Skeletal muscle tissue (tissue), 4 donors: ENCODE measurements around the gene DPP6. TPM values are rescaled to one million over a fixed set of nuclear protein-coding genes. Genes with fewer than 3 reads are reported as not detected.

Source experiments
- H3K27ac ChIP-seq: one replicate; pipeline ENCODE4 v1.7.0; 2013; ENCODE audit warnings: mild to moderate bottlenecking, low read depth, low read length, inconsistent platforms
- H3K27me3 ChIP-seq, 3 donors: one replicate each; pipeline ENCODE4 v1.7.0; 2013; ENCODE audit warnings: low read length in 3 of 3; ENCODE audit not compliant: control insufficient read depth in 3 of 3, insufficient read depth in 3 of 3
- H3K36me3 ChIP-seq, 3 donors: one replicate each; pipeline ENCODE4 v1.7.0; 2013; ENCODE audit warnings: low read length in 3 of 3; ENCODE audit not compliant: control insufficient read depth in 3 of 3, insufficient read depth in 3 of 3
- H3K4me1 ChIP-seq, 3 donors: one replicate each; pipeline ENCODE4 v1.7.0; 2013; ENCODE audit warnings: low read length in 3 of 3, mild to moderate bottlenecking in 3 of 3; ENCODE audit not compliant: control insufficient read depth in 3 of 3, insufficient read depth in 3 of 3
- H3K4me3 ChIP-seq, 3 donors: one replicate each; pipeline ENCODE4 v1.7.0; 2013; ENCODE audit warnings: low read length in 3 of 3
- H3K9ac ChIP-seq, 3 donors: one replicate each; pipeline ENCODE4 v1.7.0; 2013; ENCODE audit warnings: low read length in 3 of 3, mild to moderate bottlenecking in 3 of 3, moderate library complexity in 2 of 3, low read depth in 1 of 3
- H3K9me3 ChIP-seq, 3 donors: one replicate each; pipeline ENCODE4 v1.7.0; 2013; ENCODE audit warnings: low read length in 3 of 3; ENCODE audit not compliant: control insufficient read depth in 3 of 3
- total RNA-seq: library from RNA; depleted of rRNA; stranded (reverse); fragments of >200 nt; gene quantifications from one replicate; pipeline ENCODE4 v1.2.3, GENCODE V29; 2014
- donor health status: Osteomylitis.

DPP6 gene
- total RNA-seq, 1 donor from 2014 or later: 4.2 TPM

DNA sequence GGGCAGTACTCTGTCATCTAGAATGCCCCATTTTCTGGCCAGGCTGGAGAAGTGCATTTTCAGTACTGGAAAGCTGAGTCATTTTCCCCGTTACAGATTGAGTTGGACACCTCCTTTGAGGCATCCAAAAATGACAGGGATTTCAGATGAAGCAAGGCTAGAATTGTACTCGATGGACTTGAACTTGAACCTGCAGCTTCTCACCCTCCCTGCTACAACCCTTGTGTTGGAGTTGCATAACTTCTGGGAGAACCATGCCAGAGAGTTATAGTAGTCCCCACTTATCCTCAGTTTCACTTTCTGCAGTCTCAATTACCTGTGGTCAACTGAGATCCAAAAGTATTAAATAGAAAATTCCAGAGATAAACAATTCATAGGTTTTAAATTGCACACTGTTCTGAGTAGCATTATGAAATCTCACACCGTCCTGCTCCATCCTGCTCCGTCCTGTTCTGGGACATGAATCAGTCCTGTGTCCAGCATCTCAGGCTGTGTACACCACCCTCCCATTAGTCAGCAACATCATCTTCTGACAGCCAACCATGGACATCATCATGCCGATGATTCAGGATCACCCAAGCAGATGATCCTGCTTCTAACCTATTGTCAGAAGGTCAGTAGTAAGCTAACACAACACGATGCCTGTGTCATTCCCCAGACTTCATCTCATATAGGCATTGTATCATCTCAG, 363.7 kb downstream of the DPP6 start:
- no peaks in the 10 kb centered on the region for H3K27me3 ChIP-seq
- no peak overlapping the region for H3K9ac ChIP-seq
- H3K4me1 ChIP-seq: peaks cover 2 to 12% (median 3%) of the 10 kb centered on the region in 3 donors
- no peaks in the 10 kb centered on the region for H3K9me3 ChIP-seq
- no peak overlapping the region for H3K27ac ChIP-seq
- H3K36me3 ChIP-seq: no peaks in the 10 kb centered on the region
- H3K4me3 ChIP-seq: no peak overlapping the region

DNA sequence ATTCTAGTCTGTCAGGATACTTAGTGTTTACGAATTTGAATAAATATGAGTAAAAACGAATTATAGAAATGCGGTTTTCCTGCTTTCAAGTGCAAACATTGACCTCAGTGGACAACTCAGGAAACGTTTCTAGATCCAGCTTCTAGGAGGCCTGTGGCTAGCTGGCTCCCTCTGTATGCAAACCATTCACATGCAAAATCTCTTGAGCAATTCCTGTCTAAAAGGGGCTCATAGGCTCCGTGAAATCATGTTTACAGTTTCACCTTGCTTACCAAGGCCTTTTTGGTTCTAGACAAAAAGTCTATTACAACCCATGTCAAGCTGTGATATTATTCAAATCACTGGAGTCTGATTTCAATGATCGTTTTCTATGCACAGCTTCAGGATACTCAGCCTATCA, 364.5 kb downstream of the DPP6 start:
- H3K9ac ChIP-seq: no peak overlapping the region
- H3K36me3 ChIP-seq: no peaks in the 10 kb centered on the region
- H3K27me3 ChIP-seq: no peaks in the 10 kb centered on the region
- peaks cover 2 to 12% (median 3%) of the 10 kb centered on the region in 3 donors for H3K4me1 ChIP-seq
- no peak overlapping the region for H3K27ac ChIP-seq
- no peaks in the 10 kb centered on the region for H3K9me3 ChIP-seq
- H3K4me3 ChIP-seq: no peak overlapping the region

DNA sequence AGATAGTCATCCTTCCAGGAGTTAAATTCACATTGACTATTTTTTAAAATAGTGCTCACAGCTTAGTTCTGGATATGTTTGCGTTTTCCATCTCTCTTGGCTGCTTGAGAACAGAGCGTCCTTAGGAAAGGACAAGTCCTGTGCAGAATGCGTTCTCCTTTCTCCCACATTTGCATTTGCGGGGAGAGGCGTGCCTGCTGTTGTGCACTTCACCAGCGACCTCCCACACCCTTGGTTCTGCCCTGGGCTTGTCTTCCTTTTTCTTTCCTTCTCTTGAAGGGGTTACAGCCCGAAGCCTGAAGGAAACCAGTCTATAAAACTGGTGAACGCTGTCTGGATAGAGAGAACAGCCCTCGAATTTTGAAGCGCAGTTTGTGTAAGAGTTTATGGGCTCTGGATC, 367.1 kb downstream of the DPP6 start:
- Histone ChIP-seq H3K9ac (no peak overlapping the region), H3K4me1 (peaks cover 9 to 22% (median 15%) of the 10 kb centered on the region in 3 donors), H3K36me3 (no peaks in the 10 kb centered on the region), H3K27me3 (no peaks in the 10 kb centered on the region), H3K27ac (no peak overlapping the region), H3K9me3 (no peaks in the 10 kb centered on the region), H3K4me3 (no peak overlapping the region)

DNA sequence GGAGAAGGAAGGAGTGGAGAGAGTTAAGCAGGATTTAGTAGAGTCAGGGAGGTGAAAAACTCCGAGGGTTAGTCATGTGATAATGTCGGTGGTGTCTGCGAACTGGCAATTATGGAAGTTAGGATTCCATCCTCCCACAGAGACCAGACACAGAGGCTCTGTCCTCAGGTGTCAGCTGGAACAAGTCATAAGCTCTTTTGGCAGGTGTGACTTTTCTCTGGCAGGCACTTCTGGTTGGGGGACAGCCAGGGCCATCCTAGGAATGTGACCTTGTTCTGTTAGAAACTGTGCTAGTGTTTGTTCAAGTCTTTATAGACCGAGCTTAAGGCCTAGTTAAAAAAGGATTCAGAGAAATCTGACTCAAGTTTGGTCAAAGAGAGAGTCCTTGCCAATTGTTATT, 371.0 kb downstream of the DPP6 start:
- peak overlapping the region in 1 of 3 donors; percentile 33 for H3K9ac ChIP-seq
- H3K4me3 ChIP-seq: no peak overlapping the region
- peaks cover 14 to 30% (median 16%) of the 10 kb centered on the region in 3 donors for H3K4me1 ChIP-seq
- no peaks in the 10 kb centered on the region for H3K36me3 ChIP-seq
- H3K27me3 ChIP-seq: no peaks in the 10 kb centered on the region
- H3K27ac ChIP-seq: peak overlapping the region; percentile 41
- H3K9me3 ChIP-seq: no peaks in the 10 kb centered on the region

DNA sequence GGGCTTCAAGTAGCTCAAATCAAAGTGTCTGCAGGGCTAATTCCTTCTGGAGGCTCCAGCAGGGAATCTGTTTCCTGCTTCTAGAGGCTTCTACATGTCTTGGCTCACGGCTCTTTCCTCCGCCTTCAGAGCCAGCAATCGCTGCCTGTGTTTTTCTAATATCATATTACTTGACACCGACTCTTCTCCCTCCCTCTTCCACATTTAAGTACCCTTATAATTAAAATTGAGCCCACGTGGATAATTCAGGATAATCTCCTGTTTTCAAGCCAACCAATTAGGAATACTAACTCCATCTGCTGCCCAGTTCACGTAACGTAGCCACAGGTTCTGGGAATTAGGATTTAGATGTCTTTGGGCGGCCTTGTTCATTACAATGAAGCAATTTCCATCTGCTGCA, 372.2 kb downstream of the DPP6 start:
- Histone ChIP-seq H3K4me3 (no peak overlapping the region), H3K36me3 (no peaks in the 10 kb centered on the region), H3K9ac (no peak overlapping the region), H3K9me3 (no peaks in the 10 kb centered on the region), H3K27me3 (no peaks in the 10 kb centered on the region), H3K4me1 (peaks cover 14 to 22% (median 17%) of the 10 kb centered on the region in 3 donors), H3K27ac (peak overlapping the region; percentile 21)

DNA sequence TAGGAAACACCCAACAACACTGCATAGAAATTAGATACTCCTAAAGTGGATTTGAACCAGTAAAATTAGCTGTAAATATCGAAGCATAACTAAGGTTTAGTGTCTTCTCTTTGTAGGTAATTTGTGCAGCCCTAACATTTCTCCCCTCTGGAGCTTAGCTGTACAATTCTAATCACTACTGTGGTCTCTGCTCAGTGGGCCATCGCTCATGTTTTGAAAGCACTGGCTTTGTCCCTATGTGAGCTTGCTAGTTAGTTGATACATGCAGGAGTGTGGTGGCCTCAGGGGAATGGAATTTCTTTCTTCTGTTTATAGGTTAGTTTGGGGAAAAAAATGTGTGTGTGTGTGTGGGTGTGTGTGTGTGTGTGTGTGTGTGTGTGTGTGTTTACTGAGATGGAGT, 373.1 kb downstream of the DPP6 start:
- Histone ChIP-seq H3K9me3 (no peaks in the 10 kb centered on the region), H3K4me3 (no peak overlapping the region), H3K9ac (no peak overlapping the region), H3K4me1 (peaks cover 13 to 27% (median 25%) of the 10 kb centered on the region in 3 donors), H3K27ac (no peak overlapping the region), H3K27me3 (no peaks in the 10 kb centered on the region), H3K36me3 (no peaks in the 10 kb centered on the region)

DNA sequence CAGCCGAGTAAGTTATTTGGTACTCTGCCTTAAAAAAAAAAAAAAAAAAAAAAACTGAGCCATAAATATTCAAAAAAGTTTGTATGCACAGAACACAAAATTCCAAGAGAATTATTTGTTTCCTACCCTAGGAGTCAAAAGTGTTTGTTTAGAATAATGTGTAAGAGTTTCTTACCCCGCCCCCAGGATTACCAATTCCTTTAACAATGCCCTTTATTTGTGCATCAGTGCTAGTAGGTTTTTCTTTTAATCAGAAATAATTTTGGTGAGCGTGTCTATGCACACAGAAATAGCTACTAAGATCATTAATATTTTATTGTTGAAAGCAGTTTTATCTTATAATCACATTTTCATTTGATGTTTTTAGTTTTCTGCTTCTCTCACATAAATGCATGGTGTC, 374.6 kb downstream of the DPP6 start:
- Histone ChIP-seq H3K4me1 (peaks cover 13 to 35% (median 33%) of the 10 kb centered on the region in 3 donors), H3K4me3 (no peak overlapping the region), H3K36me3 (no peaks in the 10 kb centered on the region), H3K27me3 (no peaks in the 10 kb centered on the region), H3K9me3 (no peaks in the 10 kb centered on the region), H3K27ac (no peak overlapping the region), H3K9ac (no peak overlapping the region)

GRCh38 chr7:154427533-154427932, 375.3 kb downstream of the DPP6 start:
- Histone ChIP-seq H3K9ac (no peak overlapping the region), H3K27ac (no peak overlapping the region), H3K27me3 (no peaks in the 10 kb centered on the region)

DNA sequence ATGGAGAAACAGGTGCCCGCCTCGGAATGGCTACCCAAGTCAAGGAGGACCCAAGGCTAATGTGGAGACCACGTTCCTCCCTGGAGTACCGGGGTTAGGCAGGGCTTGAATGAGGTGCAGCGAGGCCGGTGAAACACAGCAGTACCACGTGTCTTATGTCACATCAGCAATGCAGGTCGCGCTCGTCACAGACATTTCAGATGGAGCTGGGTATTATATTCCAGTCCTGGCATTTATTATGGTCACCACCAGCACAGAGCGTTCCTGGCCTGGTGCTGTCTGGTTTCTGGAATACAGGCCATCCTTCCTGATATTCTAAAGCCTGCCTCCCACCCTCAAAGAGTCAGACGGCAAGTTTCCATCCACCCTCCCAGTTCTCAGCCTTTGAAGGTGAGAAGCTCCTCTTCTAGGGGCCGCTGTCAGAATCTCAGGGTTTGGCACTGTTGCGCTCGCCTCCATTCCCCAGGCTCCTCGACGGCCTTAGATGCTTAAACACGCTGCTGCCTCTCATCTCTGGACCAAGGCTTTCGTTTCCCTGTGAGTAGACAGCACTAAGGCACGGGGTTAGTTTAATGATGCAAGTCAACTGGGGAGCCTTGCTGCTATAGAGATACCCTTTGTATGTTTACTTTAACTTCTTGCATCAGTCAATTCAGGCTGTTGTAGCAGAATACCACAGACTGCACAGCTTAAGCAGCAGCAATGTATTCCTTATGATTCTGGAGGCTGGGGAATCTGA, 377.6 kb downstream of the DPP6 start:
- Histone ChIP-seq H3K9me3 (no peaks in the 10 kb centered on the region), H3K27ac (peak overlapping the region; percentile 45), H3K36me3 (no peaks in the 10 kb centered on the region), H3K27me3 (no peaks in the 10 kb centered on the region), H3K4me1 (peaks cover 2 to 25% (median 18%) of the 10 kb centered on the region in 3 donors), H3K9ac (peak overlapping the region in 1 of 3 donors; percentile 4), H3K4me3 (peak overlapping the region; percentile 32 to 42 (median 37))

More at GRCh38 chr7:154427533-154427932, 375.3 kb downstream of the DPP6 start:
- Histone ChIP-seq H3K4me3 (no peak overlapping the region), H3K4me1 (peaks cover 13 to 35% (median 33%) of the 10 kb centered on the region in 3 donors), H3K36me3 (no peaks in the 10 kb centered on the region), H3K9me3 (no peaks in the 10 kb centered on the region)

- H3K4me1 ChIP-seq: peaks cover 0 to 25% (median 18%) of the 10 kb centered on the region in 3 donors
- no peaks in the 10 kb centered on the region for H3K27me3 ChIP-seq
- H3K9ac ChIP-seq: peak overlapping the region in 1 of 3 donors; percentile 1
- H3K36me3 ChIP-seq: no peaks in the 10 kb centered on the region
- no peak overlapping the region for H3K27ac ChIP-seq
- H3K9me3 ChIP-seq: no peaks in the 10 kb centered on the region
- H3K4me3 ChIP-seq: peak overlapping the region in 1 of 3 donors; percentile 8
Observed at GRCh38 chr7:154430640-154431039, 378.4 kb downstream of the DPP6 start.
